KMS-11 (cell line): Measurements from ENCODE around the gene AGER.

Source experiments
- H2AFZ ChIP-seq: fragments of 200-600 bp; sonication (generic); 2 replicates; pipeline ENCODE4 v1.6.1; 2016; ENCODE audit warnings: antibody characterized with exemption, mixed run types, low read depth
- H3K27ac ChIP-seq: fragments of 200-600 bp; sonication (generic); 2 replicates; pipeline ENCODE4 v1.6.1; 2016; ENCODE audit warnings: mild to moderate bottlenecking, mixed run types
- H3K27me3 ChIP-seq: fragments of 200-600 bp; sonication (generic); 2 replicates; pipeline ENCODE4 v1.6.1; 2017; ENCODE audit warnings: mild to moderate bottlenecking, low read depth, mixed run types, moderate library complexity; ENCODE audit not compliant: insufficient read depth
- H3K36me3 ChIP-seq: fragments of 200-600 bp; sonication (generic); 2 replicates; pipeline ENCODE4 v1.6.1; 2017; ENCODE audit warnings: mild to moderate bottlenecking, mixed run types; ENCODE audit not compliant: insufficient read depth
- H3K4me1 ChIP-seq: fragments of 200-600 bp; sonication (generic); 2 replicates; pipeline ENCODE4 v1.6.1; 2016; ENCODE audit warnings: mild to moderate bottlenecking, low read depth, mixed run types; ENCODE audit not compliant: poor library complexity, severe bottlenecking
- H3K4me2 ChIP-seq: fragments of 200-600 bp; sonication (generic); 2 replicates; pipeline ENCODE4 v1.7.0; 2016; ENCODE audit warnings: mild to moderate bottlenecking, mixed run types
- H3K4me3 ChIP-seq: fragments of 200-600 bp; sonication (generic); IDR thresholded peaks from 2 replicates; pipeline ENCODE4 v1.6.1; 2017; ENCODE audit warnings: low read depth, low read length, mixed read lengths; ENCODE audit not compliant: insufficient read depth
- H3K79me2 ChIP-seq: fragments of 200-600 bp; sonication (generic); 2 replicates; pipeline ENCODE4 v1.6.1; 2016; ENCODE audit warnings: low read depth, mixed run types; ENCODE audit not compliant: insufficient read depth
- H3K9ac ChIP-seq: fragments of 200-600 bp; sonication (generic); 2 replicates; pipeline ENCODE4 v1.6.1; 2016; ENCODE audit warnings: mild to moderate bottlenecking, mixed run types
- H4K20me1 ChIP-seq: fragments of 200-600 bp; sonication (generic); 2 replicates; pipeline ENCODE4 v1.6.1; 2016; ENCODE audit warnings: mild to moderate bottlenecking, mixed run types; ENCODE audit not compliant: insufficient read depth
- CTCF ChIP-seq: fragments of 200-600 bp; sonication (generic); conservative IDR thresholded peaks from 2 replicates; pipeline ENCODE4 v1.6.1; 2017; ENCODE audit warnings: low read depth, mild to moderate bottlenecking, antibody characterized with exemption, low read length, moderate library complexity, mixed read lengths

AGER gene

GRCh38 chr6:32166411-32167061 lies 17.5 kb downstream of the AGER start:
- Histone ChIP-seq H2AFZ (no peak overlapping the region), H3K4me3 (no peak overlapping the region), H3K27ac (no peak overlapping the region), H3K4me2 (no peak overlapping the region), H3K79me2 (no peaks in the 10 kb centered on the region), H3K4me1 (no peaks in the 10 kb centered on the region), H3K27me3 (no peaks in the 10 kb centered on the region), H3K9ac (no peak overlapping the region), H4K20me1 (no peaks in the 10 kb centered on the region), H3K36me3 (no peaks in the 10 kb centered on the region)
- no peak for TF ChIP-seq CTCF

- no peak for TF ChIP-seq CTCF
- H4K20me1 ChIP-seq, result no peaks in the 10 kb centered on the region
- no peak within 1 kb of the TSS for H3K27ac ChIP-seq
- no peak within 1 kb of the TSS for H3K4me2 ChIP-seq
- no peaks in the 10 kb centered on the region for H3K79me2 ChIP-seq
- H3K4me3 ChIP-seq, result no peak within 1 kb of the TSS
- H3K27me3 ChIP-seq, result no peaks in the 10 kb centered on the region
- H3K4me1 ChIP-seq, result no peaks in the 10 kb centered on the region
- H3K9ac ChIP-seq, result no peak within 1 kb of the TSS
- H2AFZ ChIP-seq, result no peak within 1 kb of the TSS
- no peaks in the 10 kb centered on the region for H3K36me3 ChIP-seq
These were observed 19.8 kb downstream of the AGER start, which contains the start of gene EGFL8 for GRCh38 chr6:32164295-32164694. Gene EGFL8, plus strand, starts transcription at chr6:32164595. Its CDS starts 1,571 bp downstream, at chr6:32166166.

GRCh38 chr6:32163559-32164258 lies 20.3 kb downstream of the AGER start:
- Histone ChIP-seq H3K27ac (no peak overlapping the region), H3K36me3 (no peaks in the 10 kb centered on the region), H3K9ac (no peak overlapping the region)

GRCh38 chr6:32158052-32158451 lies 26.0 kb downstream of the AGER start:
- Histone ChIP-seq H3K4me1 (no peaks in the 10 kb centered on the region), H3K36me3 (no peaks in the 10 kb centered on the region), H4K20me1 (no peaks in the 10 kb centered on the region), H3K4me3 (no peak overlapping the region), H3K27ac (no peak overlapping the region), H2AFZ (no peak overlapping the region), H3K79me2 (no peaks in the 10 kb centered on the region), H3K4me2 (no peak overlapping the region), H3K9ac (no peak overlapping the region), H3K27me3 (peaks cover under 1% of the 10 kb centered on the region; the same call in 1 of the 2 replicates)
- TF ChIP-seq CTCF, result no peak

More at GRCh38 chr6:32163559-32164258, 20.3 kb downstream of the AGER start:
- H3K79me2 ChIP-seq, result no peaks in the 10 kb centered on the region
- no peak overlapping the region for H3K4me3 ChIP-seq
- no peak for TF ChIP-seq CTCF
- no peaks in the 10 kb centered on the region for H3K4me1 ChIP-seq
- H3K27me3 ChIP-seq, result no peaks in the 10 kb centered on the region
- H4K20me1 ChIP-seq, result no peaks in the 10 kb centered on the region
- no peak overlapping the region for H2AFZ ChIP-seq
- no peak overlapping the region for H3K4me2 ChIP-seq
